GM10266 (cell line): Measurements from ENCODE around the gene MYPN.
A peak's percentile ranks its signal among the peaks of the same experiment; 100 is the strongest.
"Not testable (repeated sequence)": the region's sequence is repeated elsewhere in the genome, so short reads cannot be mapped to it uniquely, and the experiment has no call there.

Experiments used
- DNase-seq: peaks from one replicate; pipeline ENCODE4 v3.0.0; 2012; ENCODE audit errors: extremely low spot score
- CTCF ChIP-seq: IDR thresholded peaks from 2 replicates; pipeline ENCODE4 v1.5.1; 2012; ENCODE audit warnings: mild to moderate bottlenecking, low read depth; ENCODE audit not compliant: control insufficient read depth, insufficient read depth; ENCODE audit errors: missing control alignments

Gene MYPN

GRCh38 chr10:68075550-68076004 lies 33.7 kb upstream of the MYPN start:
- DNase-seq: peak; percentile 25
- no peak for TF ChIP-seq CTCF

GRCh38 chr10:68076081-68076480 lies 33.2 kb upstream of the MYPN start:
- not testable (repeated sequence) for DNase-seq

GRCh38 chr10:68077026-68077425 lies 32.3 kb upstream of the MYPN start:
- TF ChIP-seq CTCF: no peak
- no peak for DNase-seq

GRCh38 chr10:68079434-68079833 lies 29.9 kb upstream of the MYPN start:
- no peak for TF ChIP-seq CTCF
- no peak for DNase-seq

GRCh38 chr10:68080853-68081431 lies 28.3 kb upstream of the MYPN start:
- TF ChIP-seq CTCF: no peak
- DNase-seq: no peak

- no peak for DNase-seq
- no peak for TF ChIP-seq CTCF
These were observed 27.4 kb upstream of the MYPN start for GRCh38 chr10:68081916-68082315.

GRCh38 chr10:68082872-68083271 lies 26.4 kb upstream of the MYPN start:
- DNase-seq: no peak
- peak; percentile 22 for TF ChIP-seq CTCF

- no peak for DNase-seq
- no peak for TF ChIP-seq CTCF
These were observed 25.3 kb upstream of the MYPN start for GRCh38 chr10:68083953-68084352.
